ENCODE data around the gene ICA1. TPM values are rescaled to one million over a fixed set of nuclear protein-coding genes. Genes with fewer than 3 reads are reported as not detected.

The ICA1 gene
- total RNA-seq, 1 donor from 2014 or later, result 25.5 TPM

- intact Hi-C loops (cut with DNase I), result no loop called here
- Histone ChIP-seq H3K4me1 (no peaks in the 10 kb centered on the region), H3K36me3 (no peaks in the 10 kb centered on the region), H3K4me3 (no peak overlapping the region), H3K9me3 (no peaks in the 10 kb centered on the region), H3K27me3 (no peaks in the 10 kb centered on the region), H3K27ac (no peak overlapping the region)
- TF ChIP-seq CTCF (IDR thresholded peaks at IDR 0.05) (no peak), POLR2A (IDR thresholded peaks at IDR 0.05) (no peak), POLR2AphosphoS5 (IDR thresholded peaks at IDR 0.05; ENCODE audit: insufficient read depth in 1 of 2, low read depth in 1 of 2) (no peak)
- DNase-seq (ENCODE audit: extremely low spot score in 2 of 2), result no peak
These were observed 115.1 kb downstream of the ICA1 start for GRCh38 chr7:8146788-8147413.

- no peak overlapping the region for H3K27ac ChIP-seq
- H3K36me3 ChIP-seq, result no peaks in the 10 kb centered on the region
- no peaks in the 10 kb centered on the region for H3K4me1 ChIP-seq
- no peak for TF ChIP-seq POLR2A (IDR thresholded peaks at IDR 0.05)
- no peak for TF ChIP-seq POLR2AphosphoS5 (IDR thresholded peaks at IDR 0.05; ENCODE audit: insufficient read depth in 1 of 2, low read depth in 1 of 2)
- TF ChIP-seq CTCF (IDR thresholded peaks at IDR 0.05), result no peak
- H3K4me3 ChIP-seq, result no peak overlapping the region
- intact Hi-C loops (cut with DNase I), result no loop called here
- H3K9me3 ChIP-seq, result no peaks in the 10 kb centered on the region
- H3K27me3 ChIP-seq, result no peaks in the 10 kb centered on the region
- DNase-seq (ENCODE audit: extremely low spot score in 2 of 2), result no peak
These were observed 115.7 kb downstream of the ICA1 start for GRCh38 chr7:8146106-8146787.

- TF ChIP-seq CTCF (IDR thresholded peaks at IDR 0.05) (no peak), POLR2AphosphoS5 (IDR thresholded peaks at IDR 0.05; ENCODE audit: insufficient read depth in 1 of 2, low read depth in 1 of 2) (no peak), POLR2A (IDR thresholded peaks at IDR 0.05) (no peak)
- Histone ChIP-seq H3K36me3 (no peaks in the 10 kb centered on the region), H3K4me3 (no peak overlapping the region), H3K27ac (no peak overlapping the region), H3K9me3 (no peaks in the 10 kb centered on the region), H3K27me3 (no peaks in the 10 kb centered on the region), H3K4me1 (no peaks in the 10 kb centered on the region)
- intact Hi-C loops (cut with DNase I), result no loop called here
- DNase-seq (ENCODE audit: extremely low spot score in 2 of 2), result no peak
These were observed 117.1 kb downstream of the ICA1 start for GRCh38 chr7:8144856-8145255.

GRCh38 chr7:8143151-8143874, 118.7 kb downstream of the ICA1 start:
- Histone ChIP-seq H3K27ac (no peak overlapping the region), H3K4me1 (no peaks in the 10 kb centered on the region), H3K4me3 (no peak overlapping the region), H3K9me3 (no peaks in the 10 kb centered on the region), H3K36me3 (no peaks in the 10 kb centered on the region), H3K27me3 (no peaks in the 10 kb centered on the region)
- DNase-seq (ENCODE audit: extremely low spot score in 2 of 2), result no peak
- TF ChIP-seq CTCF (IDR thresholded peaks at IDR 0.05), result no peak
- no peak for TF ChIP-seq POLR2A (IDR thresholded peaks at IDR 0.05)
- no peak for TF ChIP-seq POLR2AphosphoS5 (IDR thresholded peaks at IDR 0.05; ENCODE audit: insufficient read depth in 1 of 2, low read depth in 1 of 2)
- intact Hi-C loops (cut with DNase I), result no loop called here
